OCI-LY3 (cell line): ENCODE data around the gene COPS4.

ENCODE experiments used
- EZH2phosphoT487 ChIP-seq: fragments of 200-600 bp; shearing (Covaris generic); IDR thresholded peaks from 2 replicates; pipeline ENCODE4 v1.6.1; 2018; ENCODE audit warnings: antibody characterized with exemption, mixed run types, low read depth
- TF ChIP-seq, protein P1 (sequence below): fragments of 200-600, 300-600 bp; sonication (generic); IDR thresholded peaks from 2 replicates; pipeline ENCODE4 v1.5.1; 2014; ENCODE audit warnings: antibody characterized with exemption, low read length, low read depth

DNA sequence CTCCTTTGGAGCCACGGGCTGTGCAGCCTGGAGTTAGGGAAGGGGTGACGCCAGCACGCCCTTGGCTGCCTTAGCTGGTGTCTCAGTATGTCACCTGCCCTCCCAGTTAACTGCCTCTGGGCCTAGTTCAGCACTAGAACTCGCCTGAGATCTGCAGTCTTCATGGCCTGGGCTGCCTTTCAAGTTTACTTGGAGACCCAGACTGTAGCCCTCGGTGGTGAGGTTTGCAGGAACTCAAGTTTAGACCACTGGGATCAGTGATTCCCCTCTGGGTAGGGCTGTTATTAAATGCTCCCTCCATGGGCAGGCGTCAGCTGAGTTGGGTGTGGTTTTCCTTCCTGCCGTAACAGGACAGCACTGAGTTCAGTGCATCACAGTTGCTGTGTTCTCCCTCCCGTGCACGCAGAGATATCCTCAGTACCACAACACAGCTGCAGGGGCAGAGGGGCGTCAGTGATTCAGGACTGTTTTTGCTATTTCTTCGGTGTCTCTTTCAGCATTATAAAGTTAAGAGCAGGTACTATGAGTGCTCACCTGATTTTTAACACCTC, 49.0 kb downstream of the COPS4 start:
- TF ChIP-seq, protein P1, sequence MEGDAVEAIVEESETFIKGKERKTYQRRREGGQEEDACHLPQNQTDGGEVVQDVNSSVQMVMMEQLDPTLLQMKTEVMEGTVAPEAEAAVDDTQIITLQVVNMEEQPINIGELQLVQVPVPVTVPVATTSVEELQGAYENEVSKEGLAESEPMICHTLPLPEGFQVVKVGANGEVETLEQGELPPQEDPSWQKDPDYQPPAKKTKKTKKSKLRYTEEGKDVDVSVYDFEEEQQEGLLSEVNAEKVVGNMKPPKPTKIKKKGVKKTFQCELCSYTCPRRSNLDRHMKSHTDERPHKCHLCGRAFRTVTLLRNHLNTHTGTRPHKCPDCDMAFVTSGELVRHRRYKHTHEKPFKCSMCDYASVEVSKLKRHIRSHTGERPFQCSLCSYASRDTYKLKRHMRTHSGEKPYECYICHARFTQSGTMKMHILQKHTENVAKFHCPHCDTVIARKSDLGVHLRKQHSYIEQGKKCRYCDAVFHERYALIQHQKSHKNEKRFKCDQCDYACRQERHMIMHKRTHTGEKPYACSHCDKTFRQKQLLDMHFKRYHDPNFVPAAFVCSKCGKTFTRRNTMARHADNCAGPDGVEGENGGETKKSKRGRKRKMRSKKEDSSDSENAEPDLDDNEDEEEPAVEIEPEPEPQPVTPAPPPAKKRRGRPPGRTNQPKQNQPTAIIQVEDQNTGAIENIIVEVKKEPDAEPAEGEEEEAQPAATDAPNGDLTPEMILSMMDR, result no peak
- TF ChIP-seq EZH2phosphoT487, result no peak
